HG02610 (cell line): Measurements from ENCODE around the gene POC1A.
A peak's percentile ranks its signal among the peaks of the same experiment; 100 is the strongest.

Experiments
- ATAC-seq: cut with Tn5 transposase; IDR thresholded peaks from one replicate; pipeline ENCODE4 v1.9.1; 2021; ENCODE audit warnings: mild to moderate bottlenecking, moderate library complexity; ENCODE audit not compliant: unreplicated experiment

Gene POC1A

DNA sequence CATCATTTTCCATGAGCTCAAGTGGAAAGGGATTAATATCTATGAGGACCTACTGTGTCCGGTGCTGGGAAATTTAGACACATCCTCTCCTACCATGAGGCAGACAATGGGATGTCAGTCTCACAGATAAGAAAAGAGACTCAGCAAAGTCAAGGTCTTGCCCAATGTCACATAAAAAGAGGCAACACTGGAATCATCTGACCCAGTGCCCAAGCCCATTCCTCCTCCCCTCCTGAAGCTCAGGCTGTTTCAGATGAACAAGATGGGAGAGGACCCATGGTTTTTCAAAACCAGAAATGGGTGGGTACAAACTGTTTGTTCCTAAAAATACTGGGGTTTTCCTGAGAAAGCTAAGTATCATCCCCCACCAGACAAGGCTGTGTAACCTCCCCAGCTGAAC is 22.2 kb downstream of the POC1A start:
- no peak for ATAC-seq

GRCh38 chr3:52130966-52131622 is 23.1 kb downstream of the POC1A start:
- ATAC-seq: no peak

DNA sequence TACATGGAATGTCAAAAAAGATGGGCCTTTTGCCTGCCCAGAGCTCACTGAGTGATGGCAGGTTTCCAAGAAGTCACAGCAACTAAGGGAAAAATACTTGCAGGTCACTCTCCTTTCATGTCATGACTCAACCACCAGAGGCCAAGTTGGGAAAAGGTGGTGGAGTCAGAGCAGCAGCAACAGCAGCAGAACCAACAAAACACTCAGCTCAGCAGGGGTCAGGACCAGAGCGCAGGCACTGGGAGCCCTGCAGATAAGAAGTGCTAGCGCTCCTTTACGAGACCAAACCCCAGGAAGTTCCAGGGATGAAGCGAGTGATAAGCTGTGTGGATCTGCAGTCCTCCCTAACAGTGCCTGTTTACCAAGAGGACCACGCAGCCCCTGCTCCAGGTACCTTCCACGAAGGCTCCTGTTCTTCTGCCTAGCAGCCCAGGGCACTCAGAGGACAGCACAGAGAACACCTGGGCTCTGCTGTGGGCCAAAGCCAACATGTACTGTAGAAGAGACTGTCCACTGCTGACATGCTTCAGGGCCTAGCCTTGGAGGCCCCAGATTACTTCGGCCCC is 26.0 kb downstream of the POC1A start:
- no peak for ATAC-seq

DNA sequence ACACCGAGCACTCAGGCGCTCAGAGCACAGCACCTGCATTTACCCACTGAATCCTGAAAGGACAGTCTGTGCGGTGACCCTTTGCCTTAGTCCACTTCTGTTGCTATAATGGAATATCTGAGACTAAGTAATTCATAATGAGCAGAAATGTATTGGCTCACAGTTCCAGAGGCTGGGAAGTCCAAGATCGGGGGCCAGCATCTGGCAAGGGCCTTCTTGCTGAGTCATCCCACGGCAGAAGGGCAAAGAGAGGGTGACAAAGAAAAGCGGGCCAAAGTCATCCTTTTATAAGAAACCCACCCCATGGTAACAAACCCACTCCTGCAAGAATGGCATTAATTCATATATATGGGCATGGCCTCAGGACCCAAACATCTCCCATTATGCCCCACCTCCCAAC is 27.7 kb downstream of the POC1A start:
- no peak for ATAC-seq

GRCh38 chr3:52126036-52126435 is 28.2 kb downstream of the POC1A start:
- ATAC-seq: no peak

- no peak for ATAC-seq
Observed at GRCh38 chr3:52124766-52125165, 29.5 kb downstream of the POC1A start.

DNA sequence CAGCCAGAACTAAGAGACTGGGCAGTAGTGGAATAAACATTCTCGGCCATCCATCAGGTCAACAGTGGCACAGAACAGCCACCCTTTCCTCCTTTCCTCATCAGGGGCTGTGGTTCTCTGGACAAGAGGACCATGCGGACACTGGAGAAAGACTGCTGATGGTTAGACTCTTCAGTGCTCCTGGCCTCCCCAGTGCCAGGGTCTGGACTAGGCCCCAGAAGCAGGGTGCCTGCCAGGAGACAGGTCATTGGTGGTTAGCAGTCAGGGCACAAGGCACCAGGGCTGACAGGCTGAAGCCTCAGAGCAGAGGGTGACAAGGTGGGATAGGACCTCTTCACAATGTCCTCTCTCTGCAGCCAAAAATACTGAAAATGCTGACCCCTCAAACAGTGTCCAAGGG is 30.1 kb downstream of the POC1A start:
- ATAC-seq: no peak

- no peak for ATAC-seq
Observed at GRCh38 chr3:52123106-52123725, 31.0 kb downstream of the POC1A start.

GRCh38 chr3:52122491-52122890 is 31.7 kb downstream of the POC1A start:
- ATAC-seq: no peak

DNA sequence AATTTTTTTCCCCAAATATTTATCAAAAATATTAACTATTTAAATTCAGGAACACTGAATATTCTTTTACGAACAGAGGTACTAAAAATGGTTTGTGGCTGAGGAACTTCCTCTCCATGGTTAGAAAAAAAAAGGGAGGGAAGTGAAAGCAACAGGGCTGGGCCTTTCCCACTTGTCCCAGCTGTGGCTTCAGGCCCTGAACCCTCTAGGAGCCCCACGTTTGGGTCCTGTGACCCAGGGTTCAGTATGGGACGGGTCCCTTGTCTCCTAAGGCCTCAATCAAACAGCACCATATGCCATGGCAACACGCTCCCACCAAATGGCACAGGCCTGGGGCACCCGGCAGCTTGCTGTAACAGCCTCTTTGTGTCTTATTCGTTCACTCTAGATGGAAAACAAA is 32.4 kb downstream of the POC1A start:
- no peak for ATAC-seq

GRCh38 chr3:52121464-52121805 is 32.8 kb downstream of the POC1A start:
- peak; percentile 44 for ATAC-seq

- peak; percentile 37 for ATAC-seq
Observed at GRCh38 chr3:52120556-52121463, 33.4 kb downstream of the POC1A start.

DNA sequence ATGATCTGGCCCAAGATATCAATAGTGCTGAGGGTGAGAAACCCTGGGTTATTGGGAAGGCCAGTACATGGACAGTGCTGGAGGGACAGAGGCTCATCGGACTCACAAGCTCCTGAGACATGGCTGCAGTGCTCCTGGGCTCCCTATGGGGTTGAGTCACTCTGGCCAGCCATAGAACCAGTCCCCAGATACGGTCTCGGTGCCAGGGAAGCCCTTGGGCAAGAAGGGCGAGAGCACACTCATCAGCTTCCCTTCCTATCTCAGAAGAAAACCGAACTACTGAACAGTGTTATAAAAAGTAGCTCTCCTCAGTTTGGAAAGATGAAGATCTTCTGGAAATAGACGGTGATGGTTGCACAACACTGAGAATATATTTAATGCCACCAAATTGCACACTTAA is 34.4 kb downstream of the POC1A start:
- ATAC-seq: no peak

- no peak for ATAC-seq
Observed at GRCh38 chr3:52119099-52119498, 35.1 kb downstream of the POC1A start.

- ATAC-seq: no peak
Observed at GRCh38 chr3:52118156-52118875, 35.9 kb downstream of the POC1A start.

GRCh38 chr3:52117537-52117936 is 36.7 kb downstream of the POC1A start:
- no peak for ATAC-seq

DNA sequence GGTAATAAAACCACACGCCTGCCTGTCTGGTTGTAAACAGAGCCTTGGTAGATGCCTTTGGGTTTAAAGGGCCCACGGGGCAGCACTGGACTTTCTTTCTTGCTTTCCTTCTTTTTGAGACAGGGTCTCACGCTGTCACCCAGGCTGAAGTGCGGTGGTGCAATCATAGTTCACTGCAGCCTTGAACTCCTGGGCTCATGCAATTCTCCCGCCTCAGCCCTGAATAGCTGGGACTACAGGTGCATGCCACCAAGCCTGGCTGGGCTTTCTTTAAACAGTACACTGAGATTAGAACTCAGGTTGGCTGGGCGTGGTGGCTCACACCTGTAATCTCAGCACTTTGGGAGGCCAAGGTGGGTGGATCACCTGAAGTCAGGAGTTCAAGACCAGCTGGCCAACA is 42.2 kb downstream of the POC1A start:
- ATAC-seq: no peak

GRCh38 chr3:52110502-52110901 is 43.7 kb downstream of the POC1A start:
- ATAC-seq: no peak

GRCh38 chr3:52109611-52110301 is 44.5 kb downstream of the POC1A start:
- ATAC-seq: no peak
